Mononuclear cell (primary cell): ENCODE results near the gene ENSA. TPM values are rescaled to one million over a fixed set of nuclear protein-coding genes. Genes with fewer than 3 reads are reported as not detected.
"Not testable (repeated sequence)": the region's sequence is repeated elsewhere in the genome, so short reads cannot be mapped to it uniquely, and the experiment has no call there.

Experiments used
- H3K27me3 ChIP-seq: 2 replicates; pipeline ENCODE4 v1.6.0; 2011; ENCODE audit warnings: low read length, control low read depth; ENCODE audit not compliant: insufficient read depth
- H3K4me1 ChIP-seq: 2 replicates; pipeline ENCODE4 v1.5.1; 2011; ENCODE audit warnings: mild to moderate bottlenecking, low read length, control low read depth; ENCODE audit not compliant: insufficient read depth
- H3K4me3 ChIP-seq: 2 replicates; pipeline ENCODE4 v1.5.1; 2011; ENCODE audit warnings: mild to moderate bottlenecking, low read length, moderate library complexity
- H3K9me3 ChIP-seq: 2 replicates; pipeline ENCODE4 v1.5.1; 2011; ENCODE audit warnings: low read depth, mild to moderate bottlenecking, control low read depth, low read length
- total RNA-seq: library from RNA; depleted of rRNA; stranded (reverse); fragments of >200 nt; gene quantifications from one replicate; pipeline ENCODE4 v1.2.3, GENCODE V29; 2012

ENSA gene
- total RNA-seq, 1 donor, result 147 TPM

DNA sequence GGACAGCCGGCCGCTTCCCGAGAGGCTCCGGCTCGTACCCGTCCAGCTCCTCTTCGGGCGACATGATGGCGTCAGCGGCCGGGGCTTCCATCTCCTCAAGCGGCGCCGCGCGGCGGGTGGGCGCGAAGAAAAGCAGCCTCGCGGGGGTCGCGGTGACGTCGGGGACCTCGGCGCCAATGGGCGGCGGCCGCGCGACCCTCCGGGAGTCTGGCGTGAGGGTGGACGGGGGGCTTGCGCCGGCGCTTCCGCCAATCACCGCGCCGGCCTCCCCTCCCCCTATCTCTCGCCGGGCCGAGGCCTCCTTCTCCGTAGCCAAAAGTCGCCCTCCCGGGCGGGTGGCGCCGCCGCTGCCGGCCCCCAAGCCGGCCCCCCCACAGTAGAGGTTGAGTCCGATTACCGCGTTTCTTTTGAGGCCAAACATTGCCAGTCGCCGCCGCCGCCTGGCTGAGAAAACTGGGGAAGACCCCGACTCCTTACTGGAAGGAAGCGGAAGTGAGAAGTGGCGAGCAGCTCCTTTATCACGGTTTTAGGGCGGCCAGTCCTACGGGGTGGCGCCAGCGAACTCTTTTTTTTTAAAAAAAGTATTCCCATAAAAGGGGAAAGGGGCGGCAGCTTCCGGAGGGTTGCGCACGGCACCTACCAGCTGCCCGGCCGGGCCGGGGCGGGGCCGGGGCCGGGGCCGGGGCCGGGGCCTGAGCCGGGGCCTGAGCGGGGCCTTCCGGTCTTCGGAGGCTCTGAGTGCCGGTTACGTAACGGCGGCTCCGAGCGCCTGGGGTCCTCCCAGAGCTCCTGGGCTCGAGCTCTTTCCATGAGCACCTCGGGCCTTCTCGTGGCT lies 50.1 kb downstream of the ENSA start, which contains the start of gene MCL1:
TSS of gene MCL1 (minus strand) at position 501 of the 835 bp plus-strand sequence. CDS start at position 421, 80 bp downstream.
- peak within 1 kb of the TSS; percentile 87 for H3K4me3 ChIP-seq
- no peaks in the 10 kb centered on the region for H3K9me3 ChIP-seq
- peaks cover 44% of the 10 kb centered on the region for H3K4me1 ChIP-seq
- H3K27me3 ChIP-seq, result no peaks in the 10 kb centered on the region

DNA sequence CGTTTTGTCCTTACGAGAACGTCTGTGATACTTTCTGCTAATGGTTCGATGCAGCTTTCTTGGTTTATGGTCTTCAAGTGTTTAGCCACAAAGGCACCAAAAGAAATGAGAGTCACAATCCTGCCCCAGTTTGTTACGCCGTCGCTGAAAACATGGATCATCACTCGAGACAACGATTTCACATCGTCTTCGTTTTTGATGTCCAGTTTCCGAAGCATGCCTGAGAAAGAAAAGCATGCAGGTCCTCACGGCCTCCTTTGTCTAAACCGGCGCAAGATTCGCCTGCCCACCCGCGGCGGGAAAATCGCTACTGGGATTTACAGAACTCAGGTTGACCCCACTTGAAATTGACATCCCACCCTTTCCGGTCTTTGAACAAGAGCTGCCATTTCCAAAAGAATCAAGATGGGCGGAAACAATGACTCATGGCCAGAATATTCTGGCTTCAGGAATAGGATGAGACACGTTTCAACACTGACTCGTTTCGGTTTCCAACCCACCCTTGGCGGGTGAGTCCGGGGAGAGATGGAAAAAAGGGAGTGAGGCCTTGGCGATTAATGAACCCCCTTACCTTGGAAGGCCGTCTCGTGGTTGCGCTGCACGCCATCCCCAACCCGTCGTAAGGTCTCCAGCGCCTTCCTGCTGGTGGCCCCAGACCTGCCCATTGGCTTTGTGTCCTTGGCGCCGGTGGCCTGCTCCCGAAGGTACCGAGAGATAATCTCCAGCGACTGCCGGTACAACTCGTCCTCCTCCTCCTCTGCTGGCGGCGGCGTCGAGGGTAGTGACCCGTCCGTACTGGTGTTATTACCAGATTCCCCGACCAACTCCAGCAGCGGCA lies 50.9 kb downstream of the ENSA start:
- peak overlapping the region; percentile 87 for H3K4me3 ChIP-seq
- no peaks in the 10 kb centered on the region for H3K9me3 ChIP-seq
- H3K4me1 ChIP-seq, result peaks cover 52% of the 10 kb centered on the region
- no peaks in the 10 kb centered on the region for H3K27me3 ChIP-seq

DNA sequence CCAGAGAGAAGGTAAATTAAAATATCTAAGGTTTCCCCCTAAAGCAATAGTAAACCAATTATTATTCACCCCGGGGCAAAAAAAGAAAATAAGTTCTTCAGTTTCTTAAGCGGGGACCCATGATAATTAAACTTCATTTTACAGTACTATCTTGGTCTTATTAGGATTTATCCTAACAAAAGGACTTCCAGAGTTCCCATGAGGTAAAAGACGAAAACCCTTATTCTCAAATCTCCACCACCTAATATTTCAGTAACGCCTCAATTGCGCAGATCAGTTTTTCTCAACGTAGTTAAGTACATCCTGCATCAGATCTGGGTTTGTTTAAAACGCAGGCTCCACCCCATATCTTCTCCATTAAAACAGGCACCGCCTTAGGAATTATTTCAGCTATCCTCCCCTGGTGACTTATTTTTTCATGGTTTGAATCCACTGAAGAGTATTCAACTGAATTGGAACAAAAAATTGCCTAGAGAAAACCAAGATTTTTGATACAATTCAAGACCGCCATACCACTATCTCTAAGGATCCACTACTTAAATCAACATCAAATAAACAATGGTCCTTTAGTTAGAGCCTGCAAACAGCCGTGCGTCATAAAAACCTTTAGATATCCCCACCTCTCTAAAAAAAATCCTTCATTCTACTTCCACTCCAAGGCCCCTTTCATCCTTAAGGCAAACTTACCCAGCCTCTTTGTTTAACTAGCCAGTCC lies 51.7 kb downstream of the ENSA start:
- H3K27me3 ChIP-seq, result no peaks in the 10 kb centered on the region
- peaks cover 56% of the 10 kb centered on the region for H3K4me1 ChIP-seq
- H3K9me3 ChIP-seq, result no peaks in the 10 kb centered on the region
- H3K4me3 ChIP-seq, result peak overlapping the region; percentile 87

GRCh38 chr1:150576794-150577556 lies 52.4 kb downstream of the ENSA start:
- Histone ChIP-seq H3K9me3 (no peaks in the 10 kb centered on the region), H3K4me1 (peaks cover 56% of the 10 kb centered on the region), H3K4me3 (peak overlapping the region; percentile 87), H3K27me3 (no peaks in the 10 kb centered on the region)

DNA sequence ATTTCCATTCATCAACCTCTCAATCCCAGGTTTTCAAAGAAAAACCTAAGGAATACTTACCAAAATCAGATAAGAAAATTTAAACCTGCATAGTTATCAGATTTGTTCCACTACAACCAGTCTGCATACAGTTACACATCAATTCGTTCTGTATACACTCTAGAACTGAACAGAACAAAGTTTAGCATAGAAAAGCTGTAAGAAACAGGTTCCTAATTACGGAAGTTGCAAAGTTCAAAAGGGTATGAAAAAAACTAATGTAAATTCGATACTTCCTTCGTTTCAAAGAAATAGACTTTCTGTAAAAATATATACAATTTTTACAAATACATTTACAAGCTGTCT lies 53.1 kb downstream of the ENSA start:
- no peaks in the 10 kb centered on the region for H3K27me3 ChIP-seq
- H3K9me3 ChIP-seq, result no peaks in the 10 kb centered on the region
- H3K4me3 ChIP-seq, result peak overlapping the region; percentile 87
- peaks cover 57% of the 10 kb centered on the region for H3K4me1 ChIP-seq

- H3K4me1 ChIP-seq, result peaks cover 61% of the 10 kb centered on the region
- peak overlapping the region; percentile 87 for H3K4me3 ChIP-seq
- no peaks in the 10 kb centered on the region for H3K27me3 ChIP-seq
- H3K9me3 ChIP-seq, result no peaks in the 10 kb centered on the region
Measured at GRCh38 chr1:150575518-150576366, 53.7 kb downstream of the ENSA start.

DNA sequence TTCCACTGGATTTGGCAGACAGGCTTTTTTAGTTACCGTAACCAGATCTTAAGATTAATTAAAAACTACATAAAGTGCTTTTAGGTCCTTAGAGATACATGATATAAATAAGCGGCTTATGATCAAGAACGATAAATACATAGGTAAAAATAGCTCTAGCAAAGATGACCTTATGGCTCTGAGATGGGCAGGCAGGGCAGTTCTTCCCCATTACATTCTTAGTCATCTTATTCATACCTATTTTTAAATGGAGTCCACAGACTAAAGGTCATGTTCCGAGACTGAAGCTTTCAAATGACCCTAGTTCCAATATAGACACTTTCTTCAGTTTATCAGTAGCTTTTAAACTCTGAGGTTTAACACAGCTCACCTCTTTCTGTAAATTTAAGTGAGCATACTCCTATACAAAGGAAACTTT lies 54.3 kb downstream of the ENSA start:
- peak overlapping the region; percentile 87 for H3K4me3 ChIP-seq

GRCh38 chr1:150574260-150575071 lies 54.9 kb downstream of the ENSA start:
- Histone ChIP-seq H3K9me3 (no peaks in the 10 kb centered on the region), H3K4me1 (peaks cover 65% of the 10 kb centered on the region), H3K27me3 (no peaks in the 10 kb centered on the region), H3K4me3 (peak overlapping the region; percentile 87)

More for the DNA sequence above, 54.3 kb downstream of the ENSA start:
- peaks cover 62% of the 10 kb centered on the region for H3K4me1 ChIP-seq
- no peaks in the 10 kb centered on the region for H3K27me3 ChIP-seq
- no peaks in the 10 kb centered on the region for H3K9me3 ChIP-seq

DNA sequence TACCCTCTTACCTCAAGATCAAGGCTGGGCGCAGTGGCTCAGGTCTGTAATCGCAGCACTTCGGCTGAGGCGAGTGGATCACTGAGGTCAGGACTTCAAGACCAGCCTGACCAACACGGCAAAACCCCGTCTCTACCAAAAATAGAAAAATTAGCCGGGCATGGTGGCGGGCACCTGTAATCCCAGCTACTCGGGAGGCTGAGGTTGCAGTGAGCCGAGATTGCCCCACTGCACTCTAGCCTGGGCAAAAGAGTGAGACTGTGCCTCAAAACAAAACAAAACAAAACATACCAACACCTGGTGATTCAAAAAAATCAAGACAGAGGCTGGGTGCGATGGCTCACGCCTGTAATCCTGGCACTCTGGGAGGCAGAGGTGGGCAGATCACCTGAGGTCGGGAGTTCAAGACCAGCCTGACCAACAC lies 55.8 kb downstream of the ENSA start:
- not testable (repeated sequence) for H3K9me3 ChIP-seq, H3K27me3 ChIP-seq
- peak overlapping the region; percentile 5 for H3K4me3 ChIP-seq
- H3K4me1 ChIP-seq, result peaks cover 73% of the 10 kb centered on the region

- H3K9me3 ChIP-seq, result no peaks in the 10 kb centered on the region
- no peaks in the 10 kb centered on the region for H3K27me3 ChIP-seq
- H3K4me3 ChIP-seq, result peak overlapping the region; percentile 5
- H3K4me1 ChIP-seq, result peaks cover 79% of the 10 kb centered on the region
Measured at GRCh38 chr1:150572918-150573647, 56.3 kb downstream of the ENSA start.
